ENCODE results near the gene GLP2R.

DNA sequence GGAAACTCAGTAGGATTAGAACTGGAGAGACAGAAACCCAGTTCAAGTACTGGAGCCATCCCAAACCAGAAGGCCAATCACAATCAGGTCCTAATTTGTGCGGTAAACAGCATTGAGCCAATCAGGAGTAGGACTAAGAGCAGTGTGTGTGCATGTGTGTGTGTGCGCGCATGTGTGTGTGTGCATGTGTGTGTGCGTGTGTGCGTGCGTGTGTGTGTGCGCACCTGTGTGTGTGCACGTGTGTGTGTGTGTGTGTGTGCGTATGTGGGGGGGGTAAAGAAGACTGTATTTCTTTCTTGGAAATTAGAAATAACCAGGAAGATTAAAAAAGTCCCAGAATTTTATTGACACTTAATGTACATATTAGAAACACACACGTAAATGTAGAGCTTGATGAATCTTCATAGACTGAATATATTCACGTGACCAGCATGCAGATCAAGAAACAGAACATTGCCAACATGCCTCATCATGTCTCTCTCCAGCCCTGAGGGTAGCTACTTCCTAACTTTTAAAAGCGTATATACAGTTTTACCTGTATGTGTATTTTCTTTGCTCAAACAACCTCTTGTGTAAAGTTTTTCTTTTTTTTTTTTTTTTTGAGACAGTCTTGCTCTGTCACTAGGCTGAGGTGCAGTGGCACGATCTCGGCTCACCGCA, 33.4 kb upstream of the GLP2R start:
- TF ChIP-seq SIN3A (IDR thresholded peaks at IDR 0.05; ENCODE audit: borderline replicate concordance, insufficient read depth, low read depth, low read length) (no peak), POLR2AphosphoS5 (IDR thresholded peaks at IDR 0.05; ENCODE audit: low read depth, low read length) (no peak)
- TF ChIP-seq, protein P1, sequence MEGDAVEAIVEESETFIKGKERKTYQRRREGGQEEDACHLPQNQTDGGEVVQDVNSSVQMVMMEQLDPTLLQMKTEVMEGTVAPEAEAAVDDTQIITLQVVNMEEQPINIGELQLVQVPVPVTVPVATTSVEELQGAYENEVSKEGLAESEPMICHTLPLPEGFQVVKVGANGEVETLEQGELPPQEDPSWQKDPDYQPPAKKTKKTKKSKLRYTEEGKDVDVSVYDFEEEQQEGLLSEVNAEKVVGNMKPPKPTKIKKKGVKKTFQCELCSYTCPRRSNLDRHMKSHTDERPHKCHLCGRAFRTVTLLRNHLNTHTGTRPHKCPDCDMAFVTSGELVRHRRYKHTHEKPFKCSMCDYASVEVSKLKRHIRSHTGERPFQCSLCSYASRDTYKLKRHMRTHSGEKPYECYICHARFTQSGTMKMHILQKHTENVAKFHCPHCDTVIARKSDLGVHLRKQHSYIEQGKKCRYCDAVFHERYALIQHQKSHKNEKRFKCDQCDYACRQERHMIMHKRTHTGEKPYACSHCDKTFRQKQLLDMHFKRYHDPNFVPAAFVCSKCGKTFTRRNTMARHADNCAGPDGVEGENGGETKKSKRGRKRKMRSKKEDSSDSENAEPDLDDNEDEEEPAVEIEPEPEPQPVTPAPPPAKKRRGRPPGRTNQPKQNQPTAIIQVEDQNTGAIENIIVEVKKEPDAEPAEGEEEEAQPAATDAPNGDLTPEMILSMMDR (IDR thresholded peaks at IDR 0.05) = no peak

Data from Panc1 (cell line).